Breast epithelium (tissue), 3 donors: ENCODE data around the gene VSIG10L2.

Experiments used
- CTCF ChIP-seq, 3 donors: fragments of 450-650 bp; IDR thresholded peaks; one replicate each; pipeline ENCODE4 v1.5.1; 2016 to 2017; ENCODE audit warnings: antibody characterized with exemption in 3 of 3, mild to moderate bottlenecking in 3 of 3, moderate library complexity in 3 of 3
- POLR2A ChIP-seq: fragments of 450-650 bp; IDR thresholded peaks from one replicate; pipeline ENCODE4 v1.6.1; 2016; ENCODE audit warnings: antibody characterized with exemption, mild to moderate bottlenecking, moderate library complexity
- POLR2AphosphoS5 ChIP-seq, 3 donors: sonication (generic); formaldehyde crosslinking; IDR thresholded peaks; one replicate each; pipeline ENCODE4 v1.6.1; 2017; ENCODE audit warnings: antibody characterized with exemption in 3 of 3

- TF ChIP-seq CTCF (IDR thresholded peaks at IDR 0.05): no peak
- TF ChIP-seq POLR2AphosphoS5 (IDR thresholded peaks at IDR 0.05): peak in 1 of 3 donors; percentile 29
- TF ChIP-seq POLR2A: no peak
Observed at GRCh38 chr11:125952973-125953372, 7.1 kb downstream of the VSIG10L2 start.
